ENCODE results near the gene RPUSD1. TPM values are rescaled to one million over a fixed set of nuclear protein-coding genes. Genes with fewer than 3 reads are reported as not detected.

The RPUSD1 gene
- total and polyA plus RNA-seq, 2 of the 13 experiments (the other 11 are each of a cell fraction or from before 2014, with no cell fraction given), result 13.1 to 26.2 TPM

DNA sequence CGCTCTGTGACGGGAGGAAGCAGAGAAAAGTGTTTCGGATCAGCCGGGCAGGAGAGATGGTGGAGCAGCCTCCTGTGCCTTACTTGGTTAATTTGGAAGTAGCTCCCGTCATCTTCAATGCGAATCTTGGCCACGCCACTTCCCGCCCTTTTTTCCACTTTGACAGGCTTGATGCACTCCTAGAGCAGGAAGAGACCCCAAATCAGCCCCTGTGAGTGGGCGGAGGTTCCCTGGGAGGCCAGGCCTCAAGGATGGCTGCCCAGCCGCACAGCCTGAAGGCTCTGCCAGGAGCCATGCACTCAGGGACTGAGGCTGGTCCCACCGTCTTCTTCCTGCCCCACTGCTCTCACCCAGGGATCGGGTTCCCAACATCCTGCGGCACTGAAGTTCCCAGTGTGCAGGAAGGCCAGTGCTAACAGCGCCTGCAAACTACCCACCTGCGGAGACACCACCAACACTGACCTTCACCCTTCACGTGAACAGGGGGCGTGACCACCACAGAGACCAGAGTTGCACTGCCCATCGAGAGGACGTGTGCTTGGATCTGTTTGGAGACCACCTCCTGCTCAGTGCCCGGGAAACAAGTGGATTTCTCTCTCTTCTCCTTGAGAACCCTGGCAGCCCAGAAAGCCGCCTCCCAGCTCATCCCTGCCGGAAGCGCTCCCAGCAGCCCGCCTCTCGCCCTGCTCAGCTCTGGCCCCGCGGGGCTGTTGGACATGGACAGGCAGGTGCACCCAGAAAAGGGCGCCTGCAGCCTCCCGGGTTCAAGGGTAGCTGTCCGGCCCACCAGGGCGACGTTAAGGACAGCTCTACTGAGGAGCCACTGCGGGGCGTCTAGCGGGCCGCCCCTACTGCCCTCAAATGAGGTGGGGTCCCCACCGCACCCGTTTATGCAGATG lies 48.4 kb downstream of the RPUSD1 start (continued):
- TF ChIP-seq, protein P1, sequence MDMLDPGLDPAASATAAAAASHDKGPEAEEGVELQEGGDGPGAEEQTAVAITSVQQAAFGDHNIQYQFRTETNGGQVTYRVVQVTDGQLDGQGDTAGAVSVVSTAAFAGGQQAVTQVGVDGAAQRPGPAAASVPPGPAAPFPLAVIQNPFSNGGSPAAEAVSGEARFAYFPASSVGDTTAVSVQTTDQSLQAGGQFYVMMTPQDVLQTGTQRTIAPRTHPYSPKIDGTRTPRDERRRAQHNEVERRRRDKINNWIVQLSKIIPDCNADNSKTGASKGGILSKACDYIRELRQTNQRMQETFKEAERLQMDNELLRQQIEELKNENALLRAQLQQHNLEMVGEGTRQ (IDR thresholded peaks at IDR 0.05; ENCODE audit: low read depth, low read length), result peak; percentile 25; the same call in 1 of the 2 replicates
- TF ChIP-seq, protein P1 (CRISPR knock-in tag; IDR thresholded peaks at IDR 0.05; ENCODE audit: borderline replicate concordance), result no peak
- TF ChIP-seq ZNF484 (CRISPR knock-in tag; IDR thresholded peaks at IDR 0.05; ENCODE audit: borderline replicate concordance, low read depth) (no peak), GATAD1 (CRISPR knock-in tag; IDR thresholded peaks at IDR 0.05) (peak; percentile 53; the same call in 1 of the 2 replicates), HDAC1 (CRISPR knock-in tag; IDR thresholded peaks at IDR 0.05) (peak; percentile 60), SALL1 (CRISPR knock-in tag; IDR thresholded peaks at IDR 0.05) (peak; percentile 20; the same call in 1 of the 2 replicates), KLF11 (CRISPR knock-in tag; IDR thresholded peaks at IDR 0.05) (no peak), HDAC2 (CRISPR knock-in tag; IDR thresholded peaks at IDR 0.05) (0 out of 2 replicates have a peak, but pooled peaks have one; percentile 29), POLR2A (IDR thresholded peaks at IDR 0.05; ENCODE audit: insufficient read depth in 1 of 2, low read depth in 2 of 2, low read length in 2 of 2) (peak in 1 of 2 experiments; percentile 80; a peak in 2 of 4 replicates), SP5 (CRISPR knock-in tag; IDR thresholded peaks at IDR 0.05; ENCODE audit: borderline replicate concordance, low read depth) (0 out of 2 replicates have a peak, but pooled peaks have one; percentile 49), ARNTL (CRISPR knock-in tag; IDR thresholded peaks at IDR 0.05) (peak; percentile 81), ZNF616 (CRISPR knock-in tag; IDR thresholded peaks at IDR 0.05; ENCODE audit: low read depth) (0 out of 2 replicates have a peak, but pooled peaks have one; percentile 34), ZNF839 (CRISPR knock-in tag; IDR thresholded peaks at IDR 0.05; ENCODE audit: borderline replicate concordance) (no peak), HNRNPLL (IDR thresholded peaks at IDR 0.05; ENCODE audit: low read depth, low read length, poor library complexity, severe bottlenecking) (no peak)
- TF ChIP-seq, protein P2, sequence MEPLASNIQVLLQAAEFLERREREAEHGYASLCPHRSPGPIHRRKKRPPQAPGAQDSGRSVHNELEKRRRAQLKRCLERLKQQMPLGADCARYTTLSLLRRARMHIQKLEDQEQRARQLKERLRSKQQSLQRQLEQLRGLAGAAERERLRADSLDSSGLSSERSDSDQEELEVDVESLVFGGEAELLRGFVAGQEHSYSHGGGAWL (CRISPR knock-in tag; IDR thresholded peaks at IDR 0.05), result 0 out of 2 replicates have a peak, but pooled peaks have one; percentile 23
- TF ChIP-seq, protein P3, sequence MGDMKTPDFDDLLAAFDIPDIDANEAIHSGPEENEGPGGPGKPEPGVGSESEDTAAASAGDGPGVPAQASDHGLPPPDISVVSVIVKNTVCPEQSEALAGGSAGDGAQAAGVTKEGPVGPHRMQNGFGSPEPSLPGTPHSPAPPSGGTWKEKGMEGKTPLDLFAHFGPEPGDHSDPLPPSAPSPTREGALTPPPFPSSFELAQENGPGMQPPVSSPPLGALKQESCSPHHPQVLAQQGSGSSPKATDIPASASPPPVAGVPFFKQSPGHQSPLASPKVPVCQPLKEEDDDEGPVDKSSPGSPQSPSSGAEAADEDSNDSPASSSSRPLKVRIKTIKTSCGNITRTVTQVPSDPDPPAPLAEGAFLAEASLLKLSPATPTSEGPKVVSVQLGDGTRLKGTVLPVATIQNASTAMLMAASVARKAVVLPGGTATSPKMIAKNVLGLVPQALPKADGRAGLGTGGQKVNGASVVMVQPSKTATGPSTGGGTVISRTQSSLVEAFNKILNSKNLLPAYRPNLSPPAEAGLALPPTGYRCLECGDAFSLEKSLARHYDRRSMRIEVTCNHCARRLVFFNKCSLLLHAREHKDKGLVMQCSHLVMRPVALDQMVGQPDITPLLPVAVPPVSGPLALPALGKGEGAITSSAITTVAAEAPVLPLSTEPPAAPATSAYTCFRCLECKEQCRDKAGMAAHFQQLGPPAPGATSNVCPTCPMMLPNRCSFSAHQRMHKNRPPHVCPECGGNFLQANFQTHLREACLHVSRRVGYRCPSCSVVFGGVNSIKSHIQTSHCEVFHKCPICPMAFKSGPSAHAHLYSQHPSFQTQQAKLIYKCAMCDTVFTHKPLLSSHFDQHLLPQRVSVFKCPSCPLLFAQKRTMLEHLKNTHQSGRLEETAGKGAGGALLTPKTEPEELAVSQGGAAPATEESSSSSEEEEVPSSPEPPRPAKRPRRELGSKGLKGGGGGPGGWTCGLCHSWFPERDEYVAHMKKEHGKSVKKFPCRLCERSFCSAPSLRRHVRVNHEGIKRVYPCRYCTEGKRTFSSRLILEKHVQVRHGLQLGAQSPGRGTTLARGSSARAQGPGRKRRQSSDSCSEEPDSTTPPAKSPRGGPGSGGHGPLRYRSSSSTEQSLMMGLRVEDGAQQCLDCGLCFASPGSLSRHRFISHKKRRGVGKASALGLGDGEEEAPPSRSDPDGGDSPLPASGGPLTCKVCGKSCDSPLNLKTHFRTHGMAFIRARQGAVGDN (CRISPR knock-in tag; IDR thresholded peaks at IDR 0.05), result peak; percentile 40
- TF ChIP-seq, protein P4, sequence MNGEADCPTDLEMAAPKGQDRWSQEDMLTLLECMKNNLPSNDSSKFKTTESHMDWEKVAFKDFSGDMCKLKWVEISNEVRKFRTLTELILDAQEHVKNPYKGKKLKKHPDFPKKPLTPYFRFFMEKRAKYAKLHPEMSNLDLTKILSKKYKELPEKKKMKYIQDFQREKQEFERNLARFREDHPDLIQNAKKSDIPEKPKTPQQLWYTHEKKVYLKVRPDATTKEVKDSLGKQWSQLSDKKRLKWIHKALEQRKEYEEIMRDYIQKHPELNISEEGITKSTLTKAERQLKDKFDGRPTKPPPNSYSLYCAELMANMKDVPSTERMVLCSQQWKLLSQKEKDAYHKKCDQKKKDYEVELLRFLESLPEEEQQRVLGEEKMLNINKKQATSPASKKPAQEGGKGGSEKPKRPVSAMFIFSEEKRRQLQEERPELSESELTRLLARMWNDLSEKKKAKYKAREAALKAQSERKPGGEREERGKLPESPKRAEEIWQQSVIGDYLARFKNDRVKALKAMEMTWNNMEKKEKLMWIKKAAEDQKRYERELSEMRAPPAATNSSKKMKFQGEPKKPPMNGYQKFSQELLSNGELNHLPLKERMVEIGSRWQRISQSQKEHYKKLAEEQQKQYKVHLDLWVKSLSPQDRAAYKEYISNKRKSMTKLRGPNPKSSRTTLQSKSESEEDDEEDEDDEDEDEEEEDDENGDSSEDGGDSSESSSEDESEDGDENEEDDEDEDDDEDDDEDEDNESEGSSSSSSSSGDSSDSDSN (CRISPR knock-in tag; IDR thresholded peaks at IDR 0.05), result no peak; the same call in 1 of the 2 replicates
- TF ChIP-seq, protein P5, sequence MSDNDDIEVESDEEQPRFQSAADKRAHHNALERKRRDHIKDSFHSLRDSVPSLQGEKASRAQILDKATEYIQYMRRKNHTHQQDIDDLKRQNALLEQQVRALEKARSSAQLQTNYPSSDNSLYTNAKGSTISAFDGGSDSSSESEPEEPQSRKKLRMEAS (IDR thresholded peaks at IDR 0.05), result peak; percentile 52; the same call in 1 of the 2 replicates
